ENCODE measurements around the gene GPC6. TPM values are rescaled to one million over a fixed set of nuclear protein-coding genes. Genes with fewer than 3 reads are reported as not detected.

GPC6 gene
- total and polyA plus RNA-seq, 4 donors, result 5.9 to 29.1 (median 18.2) TPM

- 86% methylated on average over 5 of the region's 5 CpGs for WGBS
- Histone ChIP-seq H3K9ac (ENCODE audit: low read depth in 1 of 2, low read length in 2 of 2) (no peak overlapping the region), H3K27ac (ENCODE audit: low read depth in 1 of 2, low read length in 2 of 2) (no peak overlapping the region), H3K9me3 (ENCODE audit: control insufficient read depth in 4 of 4, low read length in 3 of 4) (no peaks in the 10 kb centered on the region), H3K36me3 (ENCODE audit: control insufficient read depth in 4 of 4, insufficient read depth in 3 of 4, low read depth in 1 of 4, low read length in 3 of 4) (peaks cover 0 to 3% (median 0%) of the 10 kb centered on the region in 4 donors), H3K4me1 (ENCODE audit: control insufficient read depth in 4 of 4, insufficient read depth in 4 of 4, low read length in 3 of 4) (no peaks in the 10 kb centered on the region), H3K4me3 (ENCODE audit: low read depth in 1 of 3, low read length in 3 of 3) (no peak overlapping the region), H3K27me3 (ENCODE audit: control insufficient read depth in 4 of 4, insufficient read depth in 4 of 4, low read length in 3 of 4) (no peaks in the 10 kb centered on the region)
- TF ChIP-seq ZBTB33 (IDR thresholded peaks at IDR 0.05), result no peak
- no peak for TF ChIP-seq HNF4G (IDR thresholded peaks at IDR 0.05)
- no peak for TF ChIP-seq MAX (IDR thresholded peaks at IDR 0.05)
- TF ChIP-seq REST (IDR thresholded peaks at IDR 0.05), result no peak
- TF ChIP-seq SP1 (IDR thresholded peaks at IDR 0.05), result no peak
- no peak for TF ChIP-seq TAF1 (conservative IDR thresholded peaks at IDR 0.05)
- TF ChIP-seq NR2F2 (IDR thresholded peaks at IDR 0.05), result no peak
- no peak for TF ChIP-seq JUND (IDR thresholded peaks at IDR 0.05)
- TF ChIP-seq HNF4A (conservative IDR thresholded peaks at IDR 0.05), result no peak
- TF ChIP-seq RXRA (IDR thresholded peaks at IDR 0.05), result no peak
- TF ChIP-seq GABPA (IDR thresholded peaks at IDR 0.05 in 1 of 2, conservative IDR thresholded peaks at IDR 0.05 in 1 of 2), result no peak
- TF ChIP-seq ATF3 (IDR thresholded peaks at IDR 0.05), result no peak
- no peak for TF ChIP-seq EGR1 (IDR thresholded peaks at IDR 0.05; ENCODE audit: low read depth in 2 of 2)
- TF ChIP-seq FOXA2 (IDR thresholded peaks at IDR 0.05), result no peak
- TF ChIP-seq YY1 (IDR thresholded peaks at IDR 0.05), result no peak
- no peak for TF ChIP-seq RAD21 (IDR thresholded peaks at IDR 0.05)
- no peak for TF ChIP-seq FOXA1 (IDR thresholded peaks at IDR 0.05)
- TF ChIP-seq CTCF (IDR thresholded peaks at IDR 0.05; ENCODE audit: low read depth, low read length, missing input control), result no peak
- DNase-seq (ENCODE audit: low spot score), result no peak
Measured at GRCh38 chr13:94382960-94383359, 1156.4 kb downstream of the GPC6 start.

Data from liver (tissue), 9 donors.